NT2/D1 (cell line): ENCODE measurements around the gene PNMA8B.

ENCODE experiments used
- DNase-seq: peaks from one replicate; pipeline ENCODE4 v3.0.0-alpha.2; 2011; ENCODE audit warnings: low read depth, low spot score
- H3K27me3 ChIP-seq: 2 replicates; pipeline ENCODE4 v1.6.0; 2011; ENCODE audit warnings: mild to moderate bottlenecking; ENCODE audit not compliant: insufficient read length, insufficient read depth
- H3K36me3 ChIP-seq: 2 replicates; pipeline ENCODE4 v1.6.1; 2011; ENCODE audit warnings: mild to moderate bottlenecking, low read length, mixed read lengths; ENCODE audit not compliant: insufficient read depth, insufficient read length
- H3K4me1 ChIP-seq: 2 replicates; pipeline ENCODE4 v1.5.1; 2011; ENCODE audit not compliant: insufficient read depth, insufficient read length
- H3K4me3 ChIP-seq: 2 replicates; pipeline ENCODE4 v1.5.1; 2011; ENCODE audit warnings: low read depth; ENCODE audit not compliant: insufficient read length
- H3K9ac ChIP-seq: 2 replicates; pipeline ENCODE4 v1.6.0; 2011; ENCODE audit warnings: low read depth; ENCODE audit not compliant: insufficient read length
- H3K9me3 ChIP-seq: 2 replicates; pipeline ENCODE4 v1.5.1; 2011; ENCODE audit warnings: mild to moderate bottlenecking, low read length; ENCODE audit not compliant: insufficient read depth
- SUZ12 ChIP-seq: IDR thresholded peaks from 2 replicates; pipeline ENCODE4 v1.6.1; 2011; ENCODE audit not compliant: insufficient read length, insufficient read depth; ENCODE audit errors: extremely low read depth
- YY1 ChIP-seq: IDR thresholded peaks from 2 replicates; pipeline ENCODE4 v1.6.1; 2011; ENCODE audit not compliant: insufficient read length, insufficient read depth
- ZNF274 ChIP-seq: IDR thresholded peaks from 2 replicates; pipeline ENCODE4 v1.6.1; 2011; ENCODE audit warnings: mild to moderate bottlenecking, low read depth, low read length

PNMA8B gene

GRCh38 chr19:46471811-46472543 is 23.7 kb downstream of the PNMA8B start:
- H3K4me3 ChIP-seq, result peak overlapping the region; percentile 57
- no peak for TF ChIP-seq YY1
- TF ChIP-seq ZNF274, result no peak
- no peak overlapping the region for H3K9ac ChIP-seq
- no peaks in the 10 kb centered on the region for H3K9me3 ChIP-seq
- H3K4me1 ChIP-seq, result peaks cover 7% of the 10 kb centered on the region
- no peak for DNase-seq
- H3K36me3 ChIP-seq, result peaks cover 25% of the 10 kb centered on the region
- no peaks in the 10 kb centered on the region for H3K27me3 ChIP-seq

GRCh38 chr19:46471116-46471733 is 24.4 kb downstream of the PNMA8B start, which contains the start of gene PNMA8A:
Gene PNMA8A (minus strand): TSS chr19:46471563. CDS start chr19:46471035, 528 bp downstream.
- Histone ChIP-seq H3K27me3 (no peaks in the 10 kb centered on the region), H3K9me3 (no peaks in the 10 kb centered on the region), H3K4me3 (peak within 1 kb of the TSS; percentile 57), H3K9ac (peak within 1 kb of the TSS; percentile 74), H3K36me3 (peaks cover 25% of the 10 kb centered on the region), H3K4me1 (peaks cover 7% of the 10 kb centered on the region)
- TF ChIP-seq SUZ12, result no peak
- no peak for TF ChIP-seq YY1
- no peak for TF ChIP-seq ZNF274
- peak; percentile 70 for DNase-seq

GRCh38 chr19:46470376-46470775 is 25.3 kb downstream of the PNMA8B start:
- TF ChIP-seq YY1 (no peak), ZNF274 (no peak), SUZ12 (no peak)
- Histone ChIP-seq H3K4me3 (peak overlapping the region; percentile 57), H3K4me1 (peaks cover 7% of the 10 kb centered on the region), H3K9ac (peak overlapping the region; percentile 74), H3K36me3 (peaks cover 25% of the 10 kb centered on the region), H3K9me3 (no peaks in the 10 kb centered on the region), H3K27me3 (no peaks in the 10 kb centered on the region)
- DNase-seq, result no peak

GRCh38 chr19:46469541-46470185 is 26.0 kb downstream of the PNMA8B start:
- DNase-seq, result no peak
- Histone ChIP-seq H3K9ac (no peak overlapping the region), H3K9me3 (no peaks in the 10 kb centered on the region), H3K4me1 (peaks cover 7% of the 10 kb centered on the region), H3K27me3 (no peaks in the 10 kb centered on the region), H3K4me3 (no peak overlapping the region), H3K36me3 (peaks cover 25% of the 10 kb centered on the region)
- TF ChIP-seq YY1, result no peak
- TF ChIP-seq SUZ12, result no peak
- no peak for TF ChIP-seq ZNF274

GRCh38 chr19:46466536-46467196 is 29.0 kb downstream of the PNMA8B start:
- Histone ChIP-seq H3K4me3 (no peak overlapping the region), H3K9ac (no peak overlapping the region), H3K9me3 (no peaks in the 10 kb centered on the region), H3K36me3 (peaks cover 25% of the 10 kb centered on the region), H3K27me3 (no peaks in the 10 kb centered on the region), H3K4me1 (peaks cover 3% of the 10 kb centered on the region)
- no peak for DNase-seq
- TF ChIP-seq SUZ12, result no peak
- no peak for TF ChIP-seq ZNF274
- no peak for TF ChIP-seq YY1

GRCh38 chr19:46463516-46463915 is 32.2 kb downstream of the PNMA8B start:
- TF ChIP-seq ZNF274 (no peak), SUZ12 (no peak)
- Histone ChIP-seq H3K4me1 (no peaks in the 10 kb centered on the region), H3K36me3 (peaks cover 9% of the 10 kb centered on the region), H3K9me3 (no peaks in the 10 kb centered on the region), H3K27me3 (no peaks in the 10 kb centered on the region), H3K9ac (no peak overlapping the region), H3K4me3 (no peak overlapping the region)
- DNase-seq, result no peak

- no peaks in the 10 kb centered on the region for H3K27me3 ChIP-seq
- H3K4me3 ChIP-seq, result no peak overlapping the region
- H3K9me3 ChIP-seq, result no peaks in the 10 kb centered on the region
- no peaks in the 10 kb centered on the region for H3K36me3 ChIP-seq
- no peak for DNase-seq
- no peak overlapping the region for H3K9ac ChIP-seq
- TF ChIP-seq SUZ12 (no peak), ZNF274 (no peak), YY1 (no peak)
- H3K4me1 ChIP-seq, result no peaks in the 10 kb centered on the region
Measured at GRCh38 chr19:46461537-46461936, 34.1 kb downstream of the PNMA8B start.
